ENCODE measurements around the gene DEFB112. TPM values are rescaled to one million over a fixed set of nuclear protein-coding genes. Genes with fewer than 3 reads are reported as not detected.

Gene DEFB112
- polyA plus RNA-seq, 3 donors, result not detected

DNA sequence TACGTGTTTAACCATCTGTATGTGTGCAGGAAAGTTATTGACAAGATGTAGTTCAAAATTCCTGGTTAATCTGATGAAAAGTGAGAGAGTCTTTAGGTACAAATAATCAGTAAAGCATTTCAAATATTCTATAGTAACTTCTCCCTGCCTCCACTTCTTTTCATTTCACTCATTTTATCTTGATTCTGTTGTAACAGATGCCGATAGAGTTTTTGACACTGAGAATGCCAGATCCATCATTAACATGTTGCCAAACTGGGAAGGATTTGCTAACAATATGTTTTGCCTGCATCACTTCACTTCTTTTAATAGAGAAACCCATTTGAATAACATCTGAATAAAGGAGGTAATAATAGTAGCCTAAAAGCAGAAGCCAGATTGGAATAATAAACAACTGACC, 20.4 kb upstream of the DEFB112 start:
- H3K9me3 Mint-ChIP-seq, result peaks cover 0 to 2% (median 0%) of the 10 kb centered on the region in 7 donors
- H3K27ac ChIP-seq (ENCODE audit: low read depth in 1 of 2, low read length in 2 of 2), result no peak overlapping the region
- H3K27ac Mint-ChIP-seq, result no peak overlapping the region
- peaks cover 0 to 2% (median 2%) of the 10 kb centered on the region in 3 donors for H3K27me3 Mint-ChIP-seq (ENCODE audit: low read depth in 3 of 3)
- H3K36me3 ChIP-seq (replicated peaks in 1 of 2; ENCODE audit: control insufficient read depth in 1 of 2, insufficient read depth in 2 of 2, low read length in 2 of 2), result no peaks in the 10 kb centered on the region
- no peak overlapping the region for H3K9ac ChIP-seq (ENCODE audit: insufficient read depth, low read length, poor library complexity, severe bottlenecking)
- TF ChIP-seq, protein P1, sequence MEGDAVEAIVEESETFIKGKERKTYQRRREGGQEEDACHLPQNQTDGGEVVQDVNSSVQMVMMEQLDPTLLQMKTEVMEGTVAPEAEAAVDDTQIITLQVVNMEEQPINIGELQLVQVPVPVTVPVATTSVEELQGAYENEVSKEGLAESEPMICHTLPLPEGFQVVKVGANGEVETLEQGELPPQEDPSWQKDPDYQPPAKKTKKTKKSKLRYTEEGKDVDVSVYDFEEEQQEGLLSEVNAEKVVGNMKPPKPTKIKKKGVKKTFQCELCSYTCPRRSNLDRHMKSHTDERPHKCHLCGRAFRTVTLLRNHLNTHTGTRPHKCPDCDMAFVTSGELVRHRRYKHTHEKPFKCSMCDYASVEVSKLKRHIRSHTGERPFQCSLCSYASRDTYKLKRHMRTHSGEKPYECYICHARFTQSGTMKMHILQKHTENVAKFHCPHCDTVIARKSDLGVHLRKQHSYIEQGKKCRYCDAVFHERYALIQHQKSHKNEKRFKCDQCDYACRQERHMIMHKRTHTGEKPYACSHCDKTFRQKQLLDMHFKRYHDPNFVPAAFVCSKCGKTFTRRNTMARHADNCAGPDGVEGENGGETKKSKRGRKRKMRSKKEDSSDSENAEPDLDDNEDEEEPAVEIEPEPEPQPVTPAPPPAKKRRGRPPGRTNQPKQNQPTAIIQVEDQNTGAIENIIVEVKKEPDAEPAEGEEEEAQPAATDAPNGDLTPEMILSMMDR (IDR thresholded peaks at IDR 0.05), result no peak
- H3K4me2 ChIP-seq (replicated peaks; ENCODE audit: extremely low read depth, low read length, poor library complexity, severe bottlenecking), result no peak overlapping the region
- H3K79me2 ChIP-seq (ENCODE audit: insufficient read depth, low read length), result no peaks in the 10 kb centered on the region
- H3K9me3 ChIP-seq (replicated peaks in 1 of 2; ENCODE audit: control insufficient read depth in 1 of 2, insufficient read depth in 1 of 2, low read length in 2 of 2), result no peaks in the 10 kb centered on the region
- no peak overlapping the region for H2AFZ ChIP-seq (ENCODE audit: insufficient read depth, low read depth, low read length, poor library complexity, severe bottlenecking)
- intact Hi-C loops (cut with micrococcal nuclease), result no loop called here
- H3K27me3 ChIP-seq (ENCODE audit: control insufficient read depth in 2 of 2, insufficient read depth in 2 of 2, low read length in 2 of 2), result no peaks in the 10 kb centered on the region
- no peaks in the 10 kb centered on the region for H4K20me1 ChIP-seq (ENCODE audit: insufficient read depth, low read length)
- DNase-seq, result no peak
- no peaks in the 10 kb centered on the region for H3K4me1 ChIP-seq (ENCODE audit: control insufficient read depth in 1 of 2, insufficient read depth in 2 of 2, low read length in 2 of 2)
- H3K36me3 Mint-ChIP-seq, result no peaks in the 10 kb centered on the region
- no peaks in the 10 kb centered on the region for H3K4me1 Mint-ChIP-seq
- WGBS (ENCODE audit: insufficient coverage), result no CpG with 5 or more reads among the region's 2 CpGs
- no peak overlapping the region for H3K4me3 ChIP-seq (replicated peaks in 1 of 3; ENCODE audit: low read depth in 2 of 3, low read length in 3 of 3)
- no peak overlapping the region for H3K4me3 Mint-ChIP-seq

DNA sequence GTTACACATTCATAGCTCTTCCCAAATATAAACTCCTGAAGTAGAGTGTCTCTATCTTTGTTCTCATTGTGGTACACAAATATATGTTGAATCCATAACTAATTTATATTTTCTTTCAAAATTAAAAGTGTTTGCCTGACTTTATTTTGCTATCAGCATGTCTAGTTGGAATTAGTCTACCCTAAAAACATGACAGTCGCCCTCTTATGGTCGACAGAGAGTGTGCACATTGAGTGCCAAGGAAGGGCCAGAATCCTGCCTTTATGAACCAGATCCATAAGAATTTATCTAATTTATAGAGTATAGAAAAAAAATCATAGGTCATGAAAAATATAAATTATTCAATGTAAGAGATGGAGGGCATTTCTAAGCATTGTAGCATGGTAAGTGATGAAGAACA, 12.3 kb upstream of the DEFB112 start:
- H3K9me3 ChIP-seq (replicated peaks in 1 of 2; ENCODE audit: control insufficient read depth in 1 of 2, insufficient read depth in 1 of 2, low read length in 2 of 2), result no peaks in the 10 kb centered on the region
- H3K9ac ChIP-seq (ENCODE audit: insufficient read depth, low read length, poor library complexity, severe bottlenecking), result no peak overlapping the region
- WGBS (ENCODE audit: insufficient coverage), result no CpG with 5 or more reads among the region's 2 CpGs
- no peaks in the 10 kb centered on the region for H3K4me1 ChIP-seq (ENCODE audit: control insufficient read depth in 1 of 2, insufficient read depth in 2 of 2, low read length in 2 of 2)
- Mint-ChIP-seq H3K9me3 (peaks cover 0 to 1% (median 0%) of the 10 kb centered on the region in 7 donors), H3K27ac (no peak overlapping the region), H3K4me3 (no peak overlapping the region), H3K27me3 (ENCODE audit: low read depth in 3 of 3) (no peaks in the 10 kb centered on the region), H3K4me1 (no peaks in the 10 kb centered on the region), H3K36me3 (no peaks in the 10 kb centered on the region)
- H3K4me3 ChIP-seq (replicated peaks in 1 of 3; ENCODE audit: low read depth in 2 of 3, low read length in 3 of 3), result no peak overlapping the region
- DNase-seq, result no peak
- intact Hi-C loops (cut with micrococcal nuclease), result no loop called here
- no peaks in the 10 kb centered on the region for H3K27me3 ChIP-seq (ENCODE audit: control insufficient read depth in 2 of 2, insufficient read depth in 2 of 2, low read length in 2 of 2)
- no peak overlapping the region for H3K4me2 ChIP-seq (replicated peaks; ENCODE audit: extremely low read depth, low read length, poor library complexity, severe bottlenecking)
- no peaks in the 10 kb centered on the region for H4K20me1 ChIP-seq (ENCODE audit: insufficient read depth, low read length)
- TF ChIP-seq, protein P1 (IDR thresholded peaks at IDR 0.05), result no peak
- no peak overlapping the region for H3K27ac ChIP-seq (ENCODE audit: low read depth in 1 of 2, low read length in 2 of 2)
- no peaks in the 10 kb centered on the region for H3K79me2 ChIP-seq (ENCODE audit: insufficient read depth, low read length)
- H3K36me3 ChIP-seq (replicated peaks in 1 of 2; ENCODE audit: control insufficient read depth in 1 of 2, insufficient read depth in 2 of 2, low read length in 2 of 2), result no peaks in the 10 kb centered on the region
- no peak overlapping the region for H2AFZ ChIP-seq (ENCODE audit: insufficient read depth, low read depth, low read length, poor library complexity, severe bottlenecking)

All from CD14-positive monocyte (primary cell).